NCI-H510A (cell line): ENCODE data around the gene KRT15.

Source experiments
- DNase-seq: peaks from one replicate; lab custom pipeline; 2025; lab: John Stamatoyannopoulos, UW

Gene KRT15

DNA sequence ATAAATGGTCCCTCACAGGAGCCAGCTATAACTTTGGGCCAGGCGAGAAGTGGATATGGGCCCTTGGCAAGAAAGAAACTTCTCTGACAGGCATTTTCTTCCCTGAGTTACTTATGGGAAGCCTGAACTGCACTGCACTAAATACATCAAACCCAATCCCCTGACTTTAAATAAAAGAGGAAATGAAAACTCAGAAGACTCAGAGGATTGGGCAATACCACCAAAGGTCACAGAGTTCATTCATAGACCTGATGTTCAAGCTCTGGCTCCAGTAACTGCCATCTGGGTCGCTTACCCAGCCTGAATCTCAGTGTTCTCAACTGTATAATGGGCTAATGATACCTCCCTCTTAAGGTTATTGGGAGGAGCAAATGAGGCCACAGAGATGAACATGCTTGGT is 38.6 kb downstream of the KRT15 start:
- DNase-seq: no peak

DNA sequence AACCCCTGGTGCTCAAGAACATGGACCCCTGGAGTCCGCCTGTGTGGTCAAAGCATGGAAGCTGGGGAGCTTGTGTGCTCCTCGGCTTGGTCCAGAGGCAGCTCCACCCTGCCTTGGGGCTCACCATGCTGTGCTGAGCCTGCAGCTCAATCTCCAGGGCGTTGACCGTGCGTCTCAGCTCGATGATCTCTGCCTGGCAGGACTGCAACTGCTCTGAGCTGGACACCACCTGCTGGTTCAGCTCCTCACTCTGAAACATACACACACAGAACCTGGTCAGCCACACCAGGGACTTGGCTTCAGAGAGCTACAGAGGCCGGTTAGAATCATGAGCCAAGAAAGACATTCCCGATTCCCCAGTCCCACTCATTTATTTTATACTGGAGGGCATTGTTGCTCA is 40.5 kb downstream of the KRT15 start:
- DNase-seq: no peak

GRCh38 chr17:41476866-41477815 is 41.5 kb downstream of the KRT15 start:
- DNase-seq: no peak

- no peak for DNase-seq
Measured at GRCh38 chr17:41475421-41475820, 43.3 kb downstream of the KRT15 start.

GRCh38 chr17:41474863-41475262 is 43.8 kb downstream of the KRT15 start:
- no peak for DNase-seq

- DNase-seq: no peak
Measured at GRCh38 chr17:41468346-41468745, 50.3 kb downstream of the KRT15 start.

DNA sequence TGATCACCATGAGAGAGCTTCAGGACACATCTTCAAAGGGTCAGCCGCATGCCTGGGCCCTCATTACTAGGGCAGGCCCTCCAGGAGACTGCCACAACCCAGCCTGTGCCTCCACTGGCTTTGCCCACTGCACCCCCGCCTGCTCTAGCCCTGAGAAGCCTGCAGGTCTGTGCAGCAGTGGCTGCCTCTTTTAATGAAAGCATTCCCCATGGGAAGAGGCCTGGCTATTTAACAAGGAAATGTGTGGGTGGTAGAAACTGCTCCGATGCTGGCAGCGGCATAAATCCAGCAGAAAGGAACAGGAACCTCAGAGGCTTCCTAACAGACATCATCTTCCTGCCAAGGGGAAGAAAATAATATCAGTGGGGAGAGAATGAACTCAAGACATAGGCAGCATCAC is 51.1 kb downstream of the KRT15 start:
- no peak for DNase-seq

GRCh38 chr17:41466988-41467387 is 51.7 kb downstream of the KRT15 start, which contains the start of gene KRT32:
KRT32 (minus strand) TSS chr17:41467386; CDS start chr17:41467325, 61 bp downstream.
- DNase-seq: no peak

DNA sequence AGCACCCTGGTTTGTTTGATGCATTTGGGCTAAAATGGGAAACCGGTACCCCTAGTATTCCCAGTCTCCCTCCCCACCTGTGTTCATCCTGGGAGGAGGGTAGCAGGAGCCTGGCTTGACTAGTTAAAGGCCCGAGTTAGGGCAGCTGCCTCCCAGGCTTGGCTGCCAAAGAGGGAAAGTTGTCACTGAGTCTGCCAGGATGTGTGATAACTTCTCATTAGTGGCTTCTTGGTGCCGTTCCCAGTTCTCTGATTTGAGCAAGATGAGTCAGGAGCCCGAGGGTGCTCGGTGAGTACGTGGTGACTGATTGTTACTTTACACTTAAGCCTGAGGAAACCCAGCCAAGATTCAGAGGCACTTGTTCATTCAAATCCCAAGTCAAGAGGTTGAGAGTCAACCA is 54.0 kb downstream of the KRT15 start:
- no peak for DNase-seq

- DNase-seq: no peak
Measured at GRCh38 chr17:41464173-41464572, 54.5 kb downstream of the KRT15 start.

DNA sequence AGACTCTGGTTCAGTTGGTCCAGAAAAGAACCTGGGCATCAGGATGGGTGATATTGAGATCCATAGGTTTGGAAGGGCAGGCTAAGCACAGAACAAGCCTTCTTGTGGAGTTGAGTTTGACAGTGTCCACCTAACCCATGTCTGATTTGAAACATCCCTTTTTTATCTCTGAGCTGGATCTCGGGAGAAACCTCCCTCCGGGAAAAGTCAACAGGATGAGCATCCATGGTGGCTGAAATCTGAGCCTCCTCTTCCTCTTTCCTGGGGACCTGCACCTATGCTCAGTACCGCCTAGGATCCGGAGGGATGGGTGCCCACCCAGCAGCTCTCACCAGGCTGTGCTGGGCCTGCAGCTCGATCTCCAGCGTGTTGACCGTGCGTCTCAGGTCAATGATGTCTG is 54.9 kb downstream of the KRT15 start:
- no peak for DNase-seq
